ENCODE data around the gene ARL14. TPM values are rescaled to one million over a fixed set of nuclear protein-coding genes. Genes with fewer than 3 reads are reported as not detected.

ARL14 gene
- total RNA-seq, 1 donor from 2014 or later: not detected

DNA sequence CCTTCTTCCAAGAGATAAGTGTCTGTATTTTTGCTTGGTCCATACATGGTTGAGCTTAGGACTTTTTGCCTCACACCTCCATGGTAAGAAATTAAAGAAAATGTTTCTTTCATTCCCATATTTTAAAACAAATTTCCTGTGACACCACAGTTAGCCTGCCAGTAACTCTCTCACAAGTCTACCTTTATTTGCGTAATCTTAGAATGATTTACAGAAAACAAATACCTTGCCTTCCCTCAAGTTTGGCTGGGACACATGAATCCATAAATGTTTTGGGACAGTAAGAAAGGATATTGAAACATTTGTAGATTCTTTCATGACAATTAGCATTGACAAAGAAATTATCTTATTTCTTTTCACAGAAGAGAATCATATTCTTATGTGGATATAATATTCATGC lies 3.8 kb upstream of the ARL14 start:
- no peak for DNase-seq (ENCODE audit: extremely low spot score in 2 of 2)
- intact Hi-C loops (cut with DNase I): no loop called here
- H3K27me3 ChIP-seq: no peaks in the 10 kb centered on the region
- no peak overlapping the region for H3K4me3 ChIP-seq
- TF ChIP-seq, protein P1, sequence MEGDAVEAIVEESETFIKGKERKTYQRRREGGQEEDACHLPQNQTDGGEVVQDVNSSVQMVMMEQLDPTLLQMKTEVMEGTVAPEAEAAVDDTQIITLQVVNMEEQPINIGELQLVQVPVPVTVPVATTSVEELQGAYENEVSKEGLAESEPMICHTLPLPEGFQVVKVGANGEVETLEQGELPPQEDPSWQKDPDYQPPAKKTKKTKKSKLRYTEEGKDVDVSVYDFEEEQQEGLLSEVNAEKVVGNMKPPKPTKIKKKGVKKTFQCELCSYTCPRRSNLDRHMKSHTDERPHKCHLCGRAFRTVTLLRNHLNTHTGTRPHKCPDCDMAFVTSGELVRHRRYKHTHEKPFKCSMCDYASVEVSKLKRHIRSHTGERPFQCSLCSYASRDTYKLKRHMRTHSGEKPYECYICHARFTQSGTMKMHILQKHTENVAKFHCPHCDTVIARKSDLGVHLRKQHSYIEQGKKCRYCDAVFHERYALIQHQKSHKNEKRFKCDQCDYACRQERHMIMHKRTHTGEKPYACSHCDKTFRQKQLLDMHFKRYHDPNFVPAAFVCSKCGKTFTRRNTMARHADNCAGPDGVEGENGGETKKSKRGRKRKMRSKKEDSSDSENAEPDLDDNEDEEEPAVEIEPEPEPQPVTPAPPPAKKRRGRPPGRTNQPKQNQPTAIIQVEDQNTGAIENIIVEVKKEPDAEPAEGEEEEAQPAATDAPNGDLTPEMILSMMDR (IDR thresholded peaks at IDR 0.05): no peak
- TF ChIP-seq POLR2AphosphoS5 (IDR thresholded peaks at IDR 0.05; ENCODE audit: insufficient read depth in 1 of 2, low read depth in 1 of 2) (no peak), POLR2A (IDR thresholded peaks at IDR 0.05) (no peak)
- H3K4me1 ChIP-seq: peaks cover under 1% of the 10 kb centered on the region
- no peaks in the 10 kb centered on the region for H3K9me3 ChIP-seq
- no peaks in the 10 kb centered on the region for H3K36me3 ChIP-seq
- H3K27ac ChIP-seq: no peak overlapping the region

DNA sequence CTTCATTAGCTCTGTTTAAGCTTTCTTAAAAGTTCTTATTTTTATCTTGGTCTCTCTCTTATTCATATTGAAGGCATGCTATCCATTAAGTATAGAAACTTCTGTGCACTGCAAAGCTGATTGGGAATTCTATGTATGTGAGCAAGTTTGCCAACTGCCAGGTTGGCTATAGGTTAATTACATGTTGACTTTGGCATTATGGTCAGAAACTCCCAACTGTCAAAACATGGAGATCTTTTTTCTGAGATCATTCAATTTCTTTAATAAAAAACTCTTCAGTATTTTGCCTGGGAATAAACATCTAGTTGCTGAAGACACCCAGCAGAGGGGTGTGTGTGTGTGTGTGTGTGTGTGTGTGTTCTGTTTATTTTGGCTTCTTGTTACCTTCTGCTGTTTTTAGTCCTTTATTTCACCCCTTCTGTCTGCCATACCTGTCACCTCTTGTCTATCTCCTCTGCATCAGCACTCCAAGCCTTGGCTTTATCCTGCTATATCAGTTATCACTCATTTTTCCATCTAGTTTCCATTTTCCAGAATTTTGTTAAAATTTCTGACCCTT lies 1.3 kb upstream of the ARL14 start:
- no peak overlapping the region for H3K4me3 ChIP-seq
- no peaks in the 10 kb centered on the region for H3K9me3 ChIP-seq
- no peak for DNase-seq (ENCODE audit: extremely low spot score in 2 of 2)
- peaks cover 5% of the 10 kb centered on the region for H3K4me1 ChIP-seq
- intact Hi-C loops (cut with DNase I): no loop called here
- H3K27me3 ChIP-seq: no peaks in the 10 kb centered on the region
- no peak overlapping the region for H3K27ac ChIP-seq
- TF ChIP-seq POLR2A (IDR thresholded peaks at IDR 0.05) (no peak), POLR2AphosphoS5 (IDR thresholded peaks at IDR 0.05; ENCODE audit: insufficient read depth in 1 of 2, low read depth in 1 of 2) (no peak)
- TF ChIP-seq, protein P1 (IDR thresholded peaks at IDR 0.05): no peak
- no peaks in the 10 kb centered on the region for H3K36me3 ChIP-seq

DNA sequence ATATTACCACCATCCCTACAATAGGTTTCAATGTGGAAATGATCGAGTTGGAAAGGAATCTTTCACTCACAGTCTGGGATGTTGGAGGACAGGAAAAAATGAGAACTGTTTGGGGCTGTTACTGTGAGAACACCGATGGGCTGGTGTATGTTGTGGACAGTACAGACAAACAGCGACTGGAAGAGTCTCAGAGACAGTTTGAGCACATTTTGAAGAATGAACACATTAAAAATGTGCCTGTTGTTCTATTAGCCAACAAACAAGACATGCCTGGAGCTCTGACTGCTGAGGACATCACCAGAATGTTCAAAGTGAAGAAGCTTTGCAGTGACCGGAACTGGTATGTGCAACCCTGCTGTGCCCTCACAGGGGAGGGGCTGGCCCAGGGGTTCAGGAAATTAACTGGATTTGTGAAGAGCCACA lies 510 bp downstream of the ARL14 start:
- H3K4me3 ChIP-seq: no peak overlapping the region
- peaks cover 5% of the 10 kb centered on the region for H3K4me1 ChIP-seq
- DNase-seq (ENCODE audit: extremely low spot score in 2 of 2): no peak
- intact Hi-C loops (cut with DNase I): no loop called here
- H3K27me3 ChIP-seq: no peaks in the 10 kb centered on the region
- no peak for TF ChIP-seq POLR2A (IDR thresholded peaks at IDR 0.05)
- TF ChIP-seq POLR2AphosphoS5 (IDR thresholded peaks at IDR 0.05; ENCODE audit: insufficient read depth in 1 of 2, low read depth in 1 of 2): no peak
- TF ChIP-seq, protein P1 (IDR thresholded peaks at IDR 0.05): no peak
- H3K9me3 ChIP-seq: no peaks in the 10 kb centered on the region
- no peaks in the 10 kb centered on the region for H3K36me3 ChIP-seq
- H3K27ac ChIP-seq: no peak overlapping the region

DNA sequence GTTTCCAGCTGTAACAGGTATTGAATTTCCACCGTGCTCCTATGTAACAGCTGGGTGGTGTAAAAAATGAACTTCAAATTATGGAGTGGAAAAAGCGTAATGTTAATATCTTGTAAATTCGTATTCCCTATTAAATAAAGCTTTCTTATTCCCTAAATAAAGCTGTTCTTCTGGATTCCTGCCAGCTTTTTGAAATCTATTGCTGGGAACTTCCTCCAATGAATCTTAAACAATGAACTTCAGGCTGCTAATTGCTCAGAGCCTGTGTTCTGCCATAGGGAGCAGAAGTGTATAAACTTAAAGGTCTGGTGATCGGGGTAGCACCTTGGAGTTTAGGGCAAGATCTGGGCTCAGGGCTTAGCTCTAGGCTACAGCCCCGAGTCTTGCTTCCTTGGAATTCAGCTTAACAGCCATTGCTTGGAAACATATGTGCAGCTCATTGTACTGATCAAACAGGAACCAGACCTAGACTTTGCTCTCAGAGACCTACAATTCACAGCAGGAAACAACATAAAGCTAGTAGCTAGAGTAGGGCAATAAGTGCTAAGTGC lies 1.4 kb downstream of the ARL14 start:
- no peaks in the 10 kb centered on the region for H3K27me3 ChIP-seq
- no peaks in the 10 kb centered on the region for H3K9me3 ChIP-seq
- H3K27ac ChIP-seq: no peak overlapping the region
- intact Hi-C loops (cut with DNase I): no loop called here
- TF ChIP-seq POLR2AphosphoS5 (IDR thresholded peaks at IDR 0.05; ENCODE audit: insufficient read depth in 1 of 2, low read depth in 1 of 2): no peak
- TF ChIP-seq, protein P1 (IDR thresholded peaks at IDR 0.05): no peak
- TF ChIP-seq POLR2A (IDR thresholded peaks at IDR 0.05): no peak
- H3K36me3 ChIP-seq: no peaks in the 10 kb centered on the region
- no peak overlapping the region for H3K4me3 ChIP-seq
- peaks cover 5% of the 10 kb centered on the region for H3K4me1 ChIP-seq
- DNase-seq (ENCODE audit: extremely low spot score in 2 of 2): no peak

DNA sequence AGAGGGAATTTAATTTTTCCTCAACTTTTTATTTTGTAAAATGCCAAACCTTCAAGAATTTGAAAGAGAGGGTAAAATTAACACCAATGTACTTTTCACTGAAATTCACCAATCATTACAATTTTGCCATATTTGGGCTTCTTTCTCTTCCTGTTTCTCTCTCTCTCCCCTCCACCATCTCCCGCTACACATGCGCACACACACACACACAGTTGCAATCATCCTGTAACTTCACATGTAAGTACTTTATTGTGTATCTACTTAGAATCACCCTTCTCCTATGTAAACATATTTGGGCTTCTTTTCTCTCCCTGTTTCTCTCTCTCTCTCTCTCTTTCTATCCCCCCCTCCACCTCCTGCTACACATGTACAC lies 7.4 kb downstream of the ARL14 start:
- no peaks in the 10 kb centered on the region for H3K9me3 ChIP-seq
- H3K27me3 ChIP-seq: no peaks in the 10 kb centered on the region
- H3K36me3 ChIP-seq: no peaks in the 10 kb centered on the region
- H3K27ac ChIP-seq: no peak overlapping the region
- no peaks in the 10 kb centered on the region for H3K4me1 ChIP-seq
- no peak for DNase-seq (ENCODE audit: extremely low spot score in 2 of 2)
- TF ChIP-seq POLR2AphosphoS5 (IDR thresholded peaks at IDR 0.05; ENCODE audit: insufficient read depth in 1 of 2, low read depth in 1 of 2): no peak
- TF ChIP-seq, protein P1 (IDR thresholded peaks at IDR 0.05): no peak
- no peak for TF ChIP-seq POLR2A (IDR thresholded peaks at IDR 0.05)
- H3K4me3 ChIP-seq: no peak overlapping the region
- intact Hi-C loops (cut with DNase I): no loop called here
